Stimulated activated CD4-positive, alpha-beta T cell treated with anti-CD3 and anti-CD28 coated beads, Interleukin-12 subunit alpha, Interleukin-12 subunit beta, amount 100 ng/mL, for 24 hours (primary cell): ENCODE data around the gene SARDH.

Source experiments
- DNase-seq, 2 experiments: peaks; one replicate each; pipeline ENCODE4 v3.0.0-alpha.2; 2020; ENCODE audit warnings: low read depth in 2 of 2

The SARDH gene

GRCh38 chr9:133703591-133704399, 34.4 kb downstream of the SARDH start:
- no peak for DNase-seq

GRCh38 chr9:133702798-133703590, 35.2 kb downstream of the SARDH start:
- DNase-seq: no peak

GRCh38 chr9:133701981-133702797, 36.0 kb downstream of the SARDH start:
- DNase-seq: peak; percentile 45 to 67

- peak in 1 of 2 experiments; percentile 34 for DNase-seq
Observed at GRCh38 chr9:133701321-133701980, 36.7 kb downstream of the SARDH start.

- DNase-seq: no peak
Observed at GRCh38 chr9:133700819-133701320, 37.3 kb downstream of the SARDH start.

- DNase-seq: no peak
Observed at GRCh38 chr9:133699546-133699945, 38.6 kb downstream of the SARDH start.

GRCh38 chr9:133696071-133696472, 42.1 kb downstream of the SARDH start:
- no peak for DNase-seq

DNA sequence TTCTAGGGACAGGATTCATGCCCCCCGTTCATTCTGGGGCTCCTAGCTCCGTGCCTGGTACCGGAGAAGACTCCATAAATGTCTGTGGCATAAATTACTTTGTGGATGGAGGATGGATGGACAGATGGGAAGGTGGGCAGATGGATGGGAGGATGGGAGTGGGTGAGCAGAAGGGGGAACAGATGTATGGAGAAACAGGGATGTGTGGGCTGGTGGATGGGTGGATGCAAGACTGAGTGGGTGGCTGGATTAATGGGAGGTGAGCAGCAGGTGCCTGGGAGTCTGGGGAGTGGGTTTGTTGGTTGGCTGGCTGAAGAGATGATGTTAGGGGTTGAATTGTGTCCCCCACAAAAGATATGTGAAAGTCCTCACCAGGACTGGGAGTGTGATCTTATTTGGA, 43.5 kb downstream of the SARDH start:
- DNase-seq: no peak

- no peak for DNase-seq
Observed at GRCh38 chr9:133693703-133694529, 44.2 kb downstream of the SARDH start.

GRCh38 chr9:133693116-133693515, 45.0 kb downstream of the SARDH start:
- no peak for DNase-seq

DNA sequence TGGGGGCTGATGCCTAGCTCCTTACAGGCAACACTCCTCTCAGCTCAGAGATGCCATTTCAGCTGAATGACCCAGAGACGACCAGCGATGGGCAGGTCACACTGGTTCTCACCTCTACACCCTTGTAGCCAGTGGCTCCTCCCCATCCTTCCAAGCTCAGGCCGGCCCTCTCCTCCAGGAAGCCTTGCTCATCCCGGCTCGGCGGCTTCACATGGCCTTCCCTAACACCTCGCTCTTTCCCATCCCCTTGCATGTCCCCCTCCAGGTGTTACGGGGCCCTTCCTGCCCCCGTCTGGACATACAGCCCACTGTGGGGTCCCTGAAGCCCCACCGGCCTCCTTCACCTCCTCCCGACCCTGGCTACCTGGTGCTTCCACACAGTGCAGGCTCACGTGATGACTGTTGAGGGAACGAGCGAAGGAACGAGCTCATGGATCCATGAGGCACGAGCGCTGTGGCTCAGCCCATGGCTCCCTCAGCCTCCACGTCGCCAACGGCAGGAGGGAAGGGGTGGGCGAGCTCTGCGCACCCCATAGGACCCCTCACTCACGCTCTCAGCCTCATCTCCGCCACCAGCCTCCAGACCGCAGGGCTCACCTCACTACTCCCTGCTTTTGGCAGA, 45.7 kb downstream of the SARDH start:
- no peak for DNase-seq

DNA sequence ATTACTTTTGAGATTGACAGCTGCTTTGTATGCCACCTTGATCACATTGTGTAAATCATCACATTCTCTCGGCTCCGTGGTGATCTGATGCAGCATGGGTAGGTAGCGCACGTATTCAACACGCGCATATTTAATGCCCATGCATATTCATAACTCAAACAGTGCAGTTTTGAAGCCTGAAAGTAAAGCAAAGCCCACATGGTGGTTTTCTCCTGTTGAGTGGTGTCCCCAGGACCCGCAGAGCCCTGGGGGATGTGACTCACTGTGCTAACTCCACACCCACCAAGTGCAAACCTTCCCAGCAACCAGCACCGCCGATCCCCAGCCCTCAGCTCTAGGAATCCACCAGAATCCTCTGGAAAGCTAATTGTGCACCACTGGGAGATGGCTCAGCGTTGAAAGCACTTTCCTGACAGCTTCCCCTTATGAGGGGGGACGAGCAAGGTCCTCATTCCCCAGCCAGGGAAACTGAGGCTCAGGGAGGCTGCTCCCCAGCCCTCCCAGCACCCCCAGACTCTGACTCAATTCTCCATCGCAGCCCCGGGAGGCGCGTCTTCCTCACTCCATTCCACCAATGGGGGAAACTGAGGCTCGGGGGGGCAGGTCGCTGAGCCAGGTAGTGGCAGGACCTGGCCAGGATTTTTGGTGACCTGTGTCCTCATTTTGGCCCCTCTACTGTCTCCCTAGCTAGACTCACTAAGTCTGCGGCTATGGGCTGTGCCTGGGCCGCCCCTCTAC, 46.4 kb downstream of the SARDH start:
- no peak for DNase-seq

- no peak for DNase-seq
Observed at GRCh38 chr9:133691191-133691590, 47.0 kb downstream of the SARDH start.

GRCh38 chr9:133690081-133690561, 48.0 kb downstream of the SARDH start:
- no peak for DNase-seq

- no peak for DNase-seq
Observed at GRCh38 chr9:133689151-133689763, 48.9 kb downstream of the SARDH start.

DNA sequence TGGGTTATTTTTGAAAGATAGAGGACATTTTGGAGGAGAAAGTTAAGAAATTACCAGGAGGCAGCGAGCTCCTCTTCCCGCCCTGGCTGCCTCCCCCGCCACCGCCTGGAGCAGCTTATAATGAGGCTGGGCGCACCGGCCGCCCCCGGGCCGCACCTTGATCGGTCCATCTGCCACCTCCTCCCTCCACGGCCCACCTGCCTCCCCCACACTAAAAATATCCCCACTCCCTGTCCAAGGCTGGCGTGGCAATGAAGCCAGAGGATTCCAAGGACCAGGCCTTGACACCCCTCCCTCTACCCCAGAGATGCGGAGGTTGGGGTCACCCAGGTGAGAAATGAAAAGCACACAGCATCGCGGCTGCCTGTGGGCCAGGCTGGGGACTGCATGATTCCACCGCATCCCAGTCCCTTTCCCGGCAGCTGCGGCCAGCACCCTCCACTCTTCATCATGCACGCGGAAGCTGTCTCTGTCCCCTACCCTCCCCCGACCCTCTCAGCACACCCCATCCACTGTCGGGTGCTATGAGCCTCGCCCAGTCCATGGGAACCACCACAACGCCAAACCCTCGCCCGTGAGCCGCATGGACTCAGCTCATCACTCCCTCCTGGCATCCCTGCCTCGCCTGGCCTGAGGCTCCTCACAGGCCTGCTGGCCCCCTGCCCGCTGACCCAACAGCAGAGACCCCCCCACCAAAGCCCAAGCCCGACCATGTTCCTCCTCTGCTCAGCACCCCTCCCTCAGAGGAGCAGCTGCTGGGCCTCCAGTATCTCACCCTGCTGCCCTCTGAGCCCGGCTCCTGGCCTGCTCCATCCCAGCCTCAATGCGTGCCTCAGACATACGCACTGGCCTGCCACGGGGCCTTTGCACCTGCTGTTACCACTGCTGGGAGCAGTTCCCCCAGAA, 50.0 kb downstream of the SARDH start:
- no peak for DNase-seq
